HCT116 (cell line): ENCODE data around the gene PRDM11.

ENCODE experiments used
- CBX3 ChIP-seq: IDR thresholded peaks from 2 replicates; pipeline ENCODE4 v1.6.1; 2012; ENCODE audit warnings: low read depth
- ELF1 ChIP-seq: IDR thresholded peaks from 2 replicates; pipeline ENCODE4 v1.6.1; 2012; ENCODE audit warnings: low read depth, borderline replicate concordance
- EZH2 ChIP-seq: fragments of 200-600 bp; sonication (generic); IDR thresholded peaks from 2 replicates; pipeline ENCODE4 v1.6.1; 2017; ENCODE audit warnings: antibody characterized with exemption, mixed run types
- EZH2phosphoT487 ChIP-seq: fragments of 200-600 bp; IDR thresholded peaks from 2 replicates; pipeline ENCODE4 v1.6.1; 2018; ENCODE audit warnings: antibody characterized with exemption, borderline replicate concordance
- FOSL1 ChIP-seq: IDR thresholded peaks from 2 replicates; pipeline ENCODE4 v1.6.1; 2012; ENCODE audit warnings: low read depth
- JUND ChIP-seq: IDR thresholded peaks from 2 replicates; pipeline ENCODE4 v1.6.1; 2012
- POLR2A ChIP-seq: IDR thresholded peaks from 2 replicates; pipeline ENCODE4 v1.7.0; 2011; ENCODE audit warnings: borderline replicate concordance; ENCODE audit not compliant: insufficient read depth, insufficient read length; ENCODE audit errors: extremely low read depth
- POLR2AphosphoS5 ChIP-seq: IDR thresholded peaks from 2 replicates; pipeline ENCODE4 v1.6.1; 2011; ENCODE audit warnings: mild to moderate bottlenecking, low read depth, low read length, moderate library complexity
- SP1 ChIP-seq: IDR thresholded peaks from 2 replicates; pipeline ENCODE4 v1.6.1; 2012; ENCODE audit warnings: low read depth
- ZFX ChIP-seq: fragments of 450-650 bp; IDR thresholded peaks from 2 replicates; pipeline ENCODE4 v1.6.1; 2017
- ZNF274 ChIP-seq: fragments of 200-500 bp; sonication (Bioruptor generic); IDR thresholded peaks from 2 replicates; pipeline ENCODE4 v1.6.1; 2014; ENCODE audit warnings: mild to moderate bottlenecking, low read depth, low read length, inconsistent platforms
- TF ChIP-seq, protein P1 (sequence below), 3 experiments: fragments of 200-600 bp in 1 of 3; sonication (generic) in 1 of 3; IDR thresholded peaks in 2 of 3; conservative IDR thresholded peaks in 1 of 3; 2 replicates each; pipeline ENCODE4 v1.5.1; 2012 to 2017; ENCODE audit warnings: low read depth in 2 of 3, low read length in 2 of 3, antibody characterized with exemption in 1 of 3, borderline replicate concordance in 1 of 3, control low read depth in 1 of 3, mild to moderate bottlenecking in 1 of 3, mixed read lengths in 1 of 3, mixed run types in 1 of 3, moderate library complexity in 1 of 3; ENCODE audit not compliant: insufficient read depth in 1 of 3
- TF ChIP-seq, protein P2 (sequence below): IDR thresholded peaks from 2 replicates; pipeline ENCODE4 v1.6.1; 2012

DNA sequence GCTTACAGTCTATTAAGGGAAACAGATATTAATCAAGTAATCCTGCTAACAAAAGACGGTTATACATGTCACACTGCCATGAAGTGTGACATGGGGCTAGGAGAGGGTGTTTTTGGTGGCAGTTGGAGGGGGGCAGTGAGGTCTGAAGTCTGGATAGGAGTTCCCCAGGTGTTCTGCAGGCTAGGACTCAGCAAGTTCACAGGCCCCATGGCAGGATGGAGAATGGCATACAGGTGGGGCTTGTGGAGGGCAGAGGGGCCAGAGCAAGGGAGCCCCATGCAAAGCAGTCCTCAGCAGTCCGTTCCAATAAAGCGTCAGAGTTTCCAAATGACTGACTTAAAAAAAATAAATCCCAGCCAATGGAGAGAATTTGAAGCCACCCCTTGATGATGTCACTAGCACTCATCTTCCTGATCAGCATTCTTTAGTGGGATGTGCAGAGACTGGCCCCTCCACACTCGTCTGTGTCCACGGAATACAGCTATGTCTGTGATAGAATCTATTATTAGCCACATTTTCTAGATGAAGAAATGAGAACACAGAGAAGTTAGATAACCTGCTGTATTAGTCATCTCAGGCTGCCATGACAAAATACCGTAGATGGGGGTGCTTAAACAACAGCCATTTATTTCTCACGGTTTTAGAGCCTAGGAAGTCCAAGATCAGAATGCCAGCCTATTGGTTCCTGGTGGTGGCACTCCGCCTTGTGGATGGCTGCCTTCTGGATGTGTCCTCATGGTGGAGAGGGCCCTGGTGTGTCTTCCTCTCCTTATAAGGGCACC lies 32.6 kb downstream of the PRDM11 start:
- TF ChIP-seq, protein P1, sequence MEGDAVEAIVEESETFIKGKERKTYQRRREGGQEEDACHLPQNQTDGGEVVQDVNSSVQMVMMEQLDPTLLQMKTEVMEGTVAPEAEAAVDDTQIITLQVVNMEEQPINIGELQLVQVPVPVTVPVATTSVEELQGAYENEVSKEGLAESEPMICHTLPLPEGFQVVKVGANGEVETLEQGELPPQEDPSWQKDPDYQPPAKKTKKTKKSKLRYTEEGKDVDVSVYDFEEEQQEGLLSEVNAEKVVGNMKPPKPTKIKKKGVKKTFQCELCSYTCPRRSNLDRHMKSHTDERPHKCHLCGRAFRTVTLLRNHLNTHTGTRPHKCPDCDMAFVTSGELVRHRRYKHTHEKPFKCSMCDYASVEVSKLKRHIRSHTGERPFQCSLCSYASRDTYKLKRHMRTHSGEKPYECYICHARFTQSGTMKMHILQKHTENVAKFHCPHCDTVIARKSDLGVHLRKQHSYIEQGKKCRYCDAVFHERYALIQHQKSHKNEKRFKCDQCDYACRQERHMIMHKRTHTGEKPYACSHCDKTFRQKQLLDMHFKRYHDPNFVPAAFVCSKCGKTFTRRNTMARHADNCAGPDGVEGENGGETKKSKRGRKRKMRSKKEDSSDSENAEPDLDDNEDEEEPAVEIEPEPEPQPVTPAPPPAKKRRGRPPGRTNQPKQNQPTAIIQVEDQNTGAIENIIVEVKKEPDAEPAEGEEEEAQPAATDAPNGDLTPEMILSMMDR (IDR thresholded peaks at IDR 0.05 in 2 of 3, conservative IDR thresholded peaks at IDR 0.05 in 1 of 3; ENCODE audit: borderline replicate concordance in 1 of 3, insufficient read depth in 1 of 3, low read depth in 2 of 3, low read length in 2 of 3), result no peak
- no peak for TF ChIP-seq EZH2
- TF ChIP-seq, protein P2, sequence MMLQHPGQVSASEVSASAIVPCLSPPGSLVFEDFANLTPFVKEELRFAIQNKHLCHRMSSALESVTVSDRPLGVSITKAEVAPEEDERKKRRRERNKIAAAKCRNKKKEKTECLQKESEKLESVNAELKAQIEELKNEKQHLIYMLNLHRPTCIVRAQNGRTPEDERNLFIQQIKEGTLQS, result no peak
- no peak for TF ChIP-seq ZFX
- TF ChIP-seq SP1, result no peak
- TF ChIP-seq ELF1, result no peak
- TF ChIP-seq ZNF274, result no peak
- TF ChIP-seq POLR2A, result no peak
- TF ChIP-seq POLR2AphosphoS5, result no peak
- TF ChIP-seq FOSL1, result no peak
- no peak for TF ChIP-seq EZH2phosphoT487
- no peak for TF ChIP-seq CBX3
- no peak for TF ChIP-seq JUND
